B cell (primary cell): ENCODE measurements around the gene CTLA4.

ENCODE experiments used
- CTCF ChIP-seq: fragments of 200-600 bp; IDR thresholded peaks from one replicate; pipeline ENCODE4 v1.8.0; 2022; ENCODE audit warnings: antibody characterized with exemption, mild to moderate bottlenecking
- EZH2 ChIP-seq: IDR thresholded peaks from 2 replicates; pipeline ENCODE4 v1.6.1; 2012; ENCODE audit warnings: borderline replicate concordance, low read depth, mild to moderate bottlenecking, moderate library complexity, low read length; ENCODE audit not compliant: insufficient read depth, poor library complexity, severe bottlenecking

- TF ChIP-seq CTCF (no peak), EZH2 (no peak)
Measured at GRCh38 chr2:203859030-203859789, 8.4 kb upstream of the CTLA4 start.
